IMR-90 (cell line): ENCODE measurements around the gene ARV1. TPM values are rescaled to one million over a fixed set of nuclear protein-coding genes. Genes with fewer than 3 reads are reported as not detected.

Experiments used
- NFE2L2 ChIP-seq: fragments of 150-350 bp; IDR thresholded peaks from 2 replicates; pipeline ENCODE4 v1.6.1; 2016; ENCODE audit warnings: low read depth, mild to moderate bottlenecking, low read length
- SMC3 ChIP-seq: fragments of 150-350 bp; IDR thresholded peaks from 2 replicates; pipeline ENCODE4 v1.6.1; 2016; ENCODE audit warnings: low read depth, mild to moderate bottlenecking, antibody characterized with exemption, low read length, moderate library complexity
- polyA plus RNA-seq, 3 experiments: library from polyadenylated mRNA; depleted of rRNA; stranded (reverse); fragments of >200 nt; gene quantifications; 2 replicates each; pipeline ENCODE4 v1.2.3, GENCODE V29; 2012; ENCODE audit warnings: low replicate concordance in 1 of 3
- total RNA-seq: library from RNA; depleted of rRNA; stranded (reverse); fragments of >200 nt; gene quantifications from 2 replicates; pipeline ENCODE4 v1.2.3, GENCODE V29; 2012

ARV1 gene
- total and polyA plus RNA-seq, 2 of the 4 experiments (the other 2 are of a cell fraction): 19.0 to 22.9 TPM

DNA sequence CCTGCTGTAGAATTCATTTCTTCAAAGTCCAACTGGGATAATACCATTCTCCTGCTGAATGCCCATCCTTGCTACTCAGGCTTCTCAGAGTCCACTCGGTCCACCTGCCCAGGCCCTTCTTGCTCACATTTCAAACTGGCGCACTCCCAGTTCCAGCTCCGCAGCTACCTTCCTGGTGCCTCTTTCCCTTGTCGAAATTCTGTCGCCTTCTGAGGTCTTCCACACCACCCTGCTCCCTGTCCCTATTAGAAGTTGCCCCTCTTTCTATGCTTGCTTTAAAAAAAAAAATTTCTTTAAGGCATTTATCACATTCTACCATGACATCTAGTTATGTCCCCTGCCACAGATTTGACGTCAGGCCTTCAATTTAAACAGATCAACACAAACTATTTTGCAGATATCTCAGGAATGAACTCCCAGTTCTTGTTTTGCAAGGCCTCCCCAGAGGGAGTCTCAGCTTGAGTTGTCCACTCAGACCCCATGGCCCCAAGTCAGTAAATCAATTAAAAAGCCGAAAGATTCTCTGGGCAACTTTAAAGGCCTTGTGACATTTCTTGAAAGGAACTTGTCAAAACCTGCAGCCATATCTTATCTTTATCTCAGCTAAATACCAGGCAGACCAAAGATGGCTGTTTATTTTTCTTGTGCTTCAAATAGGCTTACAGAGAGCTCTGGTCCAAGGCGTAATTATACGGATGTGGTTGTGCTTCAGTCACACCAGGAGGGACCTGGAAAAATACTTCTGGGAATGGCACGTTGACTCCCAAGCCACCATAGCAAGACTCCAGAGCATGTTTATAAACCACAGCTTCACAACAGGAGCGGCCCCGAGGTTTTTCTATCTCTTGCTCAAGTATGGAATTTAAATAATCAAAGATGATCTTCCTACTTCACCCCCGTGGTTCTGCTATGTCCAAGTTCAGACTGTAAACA, 59.0 kb downstream of the ARV1 start (continued):
- TF ChIP-seq NFE2L2 (no peak), SMC3 (no peak)
